Measurements from ENCODE around the gene CTNNA3.
A peak's percentile ranks its signal among the peaks of the same experiment; 100 is the strongest.

The CTNNA3 gene

GRCh38 chr10:66752714-66753113, 943.3 kb downstream of the CTNNA3 start:
- no peak overlapping the region for H3K4me3 ChIP-seq (replicated peaks in 1 of 2; ENCODE audit: low read depth in 2 of 2, low read length in 2 of 2)
- TF ChIP-seq CTCF (IDR thresholded peaks at IDR 0.05; ENCODE audit: low read depth, low read length): no peak
- peak in 1 of 2 donors; percentile 48 for DNase-seq (ENCODE audit: low read depth in 2 of 2)

GRCh38 chr10:66748217-66748616, 947.8 kb downstream of the CTNNA3 start:
- DNase-seq (ENCODE audit: low read depth in 2 of 2): peak in 1 of 2 donors; percentile 15
- TF ChIP-seq CTCF (IDR thresholded peaks at IDR 0.05; ENCODE audit: low read depth, low read length): peak; percentile 21
- H3K4me3 ChIP-seq (replicated peaks in 1 of 2; ENCODE audit: low read depth in 2 of 2, low read length in 2 of 2): no peak overlapping the region

GRCh38 chr10:66747451-66747850, 948.5 kb downstream of the CTNNA3 start:
- no peak for TF ChIP-seq CTCF (IDR thresholded peaks at IDR 0.05; ENCODE audit: low read depth, low read length)
- peak; percentile 65 to 92 for DNase-seq (ENCODE audit: low read depth in 2 of 2)
- H3K4me3 ChIP-seq (replicated peaks in 1 of 2; ENCODE audit: low read depth in 2 of 2, low read length in 2 of 2): no peak overlapping the region

GRCh38 chr10:66746711-66747110, 949.3 kb downstream of the CTNNA3 start:
- DNase-seq (ENCODE audit: low read depth in 2 of 2): peak in 1 of 2 donors; percentile 17
- no peak for TF ChIP-seq CTCF (IDR thresholded peaks at IDR 0.05; ENCODE audit: low read depth, low read length)
- no peak overlapping the region for H3K4me3 ChIP-seq (replicated peaks in 1 of 2; ENCODE audit: low read depth in 2 of 2, low read length in 2 of 2)

- no peak overlapping the region for H3K4me3 ChIP-seq (replicated peaks in 1 of 2; ENCODE audit: low read depth in 2 of 2, low read length in 2 of 2)
- DNase-seq (ENCODE audit: low read depth in 2 of 2): peak; percentile 11 to 17
- TF ChIP-seq CTCF (IDR thresholded peaks at IDR 0.05; ENCODE audit: low read depth, low read length): no peak
Measured at GRCh38 chr10:66746246-66746645, 949.7 kb downstream of the CTNNA3 start.

GRCh38 chr10:66744915-66745314, 951.1 kb downstream of the CTNNA3 start:
- H3K4me3 ChIP-seq (replicated peaks in 1 of 2; ENCODE audit: low read depth in 2 of 2, low read length in 2 of 2): no peak overlapping the region
- DNase-seq (ENCODE audit: low read depth in 2 of 2): no peak
- TF ChIP-seq CTCF (IDR thresholded peaks at IDR 0.05; ENCODE audit: low read depth, low read length): no peak

GRCh38 chr10:66737241-66737640, 958.8 kb downstream of the CTNNA3 start:
- DNase-seq (ENCODE audit: low read depth in 2 of 2): peak in 1 of 2 donors; percentile 8
- TF ChIP-seq CTCF (IDR thresholded peaks at IDR 0.05; ENCODE audit: low read depth, low read length): no peak
- no peak overlapping the region for H3K4me3 ChIP-seq (replicated peaks in 1 of 2; ENCODE audit: low read depth in 2 of 2, low read length in 2 of 2)
